ENCODE data around the gene SPHK2.
"Not testable (repeated sequence)": the region's sequence is repeated elsewhere in the genome, so short reads cannot be mapped to it uniquely, and the experiment has no call there.

Gene SPHK2

DNA sequence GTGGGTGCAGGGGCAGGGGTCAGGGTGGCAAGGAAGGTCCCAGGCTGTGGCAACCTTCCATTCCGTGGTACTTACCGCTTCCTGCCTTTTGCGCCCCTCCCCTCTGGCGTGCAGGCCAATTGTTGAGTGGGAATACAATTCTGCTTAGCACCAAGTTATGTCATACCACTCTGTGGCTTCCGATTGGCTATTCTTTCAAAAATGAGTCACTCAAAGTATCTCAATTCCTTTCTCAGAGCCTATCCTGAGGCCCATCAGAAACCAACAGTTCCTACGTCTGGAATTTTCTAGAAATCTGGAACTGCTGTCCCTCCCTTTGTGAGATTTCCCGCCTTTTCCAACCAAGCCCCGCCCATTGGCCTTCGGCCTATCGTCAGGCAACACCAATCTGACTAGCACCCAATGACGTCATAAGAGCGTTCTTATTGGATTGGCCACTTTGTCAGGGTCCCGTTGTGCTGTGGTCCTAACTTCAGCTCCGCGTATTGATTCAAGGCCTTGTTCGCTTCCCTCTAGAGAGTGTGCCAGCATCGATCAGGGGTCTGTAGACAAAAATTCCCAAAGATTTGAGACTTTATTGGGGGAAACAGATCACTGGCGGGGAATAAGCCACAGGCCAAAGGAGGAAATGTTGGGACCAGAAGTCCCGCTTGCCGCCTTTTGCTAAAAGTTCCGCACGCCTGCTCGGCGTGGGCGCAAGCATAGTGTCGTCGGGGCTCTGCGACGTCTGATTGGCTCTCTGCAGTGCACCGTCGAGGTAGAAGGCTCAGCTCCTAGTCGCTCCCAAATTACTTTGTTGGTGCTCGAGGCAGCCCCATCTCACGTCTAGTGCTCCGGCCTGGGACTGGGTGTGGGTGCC lies 41.8 kb downstream of the SPHK2 start:
- peak; percentile 59 for DNase-seq (ENCODE audit: low read depth)

GRCh38 chr19:48661711-48662090 lies 42.4 kb downstream of the SPHK2 start:
- DNase-seq (ENCODE audit: low read depth): no peak

DNA sequence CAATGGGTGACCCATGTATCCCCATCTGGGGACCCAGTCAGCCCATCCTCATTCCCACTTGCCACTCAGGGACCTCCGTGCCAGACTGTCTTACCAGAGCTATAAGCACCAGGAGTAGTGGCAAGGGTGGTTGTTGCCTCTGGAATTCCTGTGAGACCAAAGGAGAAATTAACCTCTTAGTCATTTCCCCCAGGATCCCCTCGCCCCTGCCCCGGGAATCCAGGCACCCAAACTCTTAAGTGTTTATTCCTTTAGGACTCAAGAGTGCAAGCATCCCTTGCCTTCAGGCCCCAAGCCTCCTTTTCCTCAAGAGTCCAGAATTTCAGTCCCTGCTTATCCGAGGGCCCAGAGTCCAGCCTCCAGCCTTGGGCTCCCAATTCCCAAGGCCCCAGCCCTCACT lies 44.4 kb downstream of the SPHK2 start:
- DNase-seq (ENCODE audit: low read depth): no peak

DNA sequence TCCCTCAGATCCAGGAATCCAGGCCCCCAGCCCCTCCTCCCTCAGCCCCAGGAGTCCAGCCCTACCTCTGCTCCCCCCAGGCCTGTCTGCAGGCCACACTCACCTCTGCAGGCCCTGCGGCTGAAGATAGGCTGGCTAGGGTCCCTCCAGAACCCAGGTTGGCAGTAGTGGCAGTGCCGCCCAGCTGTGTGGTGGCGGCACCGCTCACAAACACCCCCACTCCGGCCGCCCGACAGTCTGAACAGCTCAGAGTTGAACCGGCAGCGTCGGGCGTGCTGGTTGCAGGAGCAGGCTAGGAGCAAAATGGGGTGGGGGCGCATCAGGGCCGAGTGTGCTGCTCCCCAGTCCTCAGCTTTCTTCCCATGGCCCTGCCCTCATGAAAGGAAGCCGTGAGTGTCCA lies 45.2 kb downstream of the SPHK2 start:
- DNase-seq (ENCODE audit: low read depth): no peak

GRCh38 chr19:48665786-48666185 lies 46.5 kb downstream of the SPHK2 start:
- DNase-seq (ENCODE audit: low read depth): no peak

DNA sequence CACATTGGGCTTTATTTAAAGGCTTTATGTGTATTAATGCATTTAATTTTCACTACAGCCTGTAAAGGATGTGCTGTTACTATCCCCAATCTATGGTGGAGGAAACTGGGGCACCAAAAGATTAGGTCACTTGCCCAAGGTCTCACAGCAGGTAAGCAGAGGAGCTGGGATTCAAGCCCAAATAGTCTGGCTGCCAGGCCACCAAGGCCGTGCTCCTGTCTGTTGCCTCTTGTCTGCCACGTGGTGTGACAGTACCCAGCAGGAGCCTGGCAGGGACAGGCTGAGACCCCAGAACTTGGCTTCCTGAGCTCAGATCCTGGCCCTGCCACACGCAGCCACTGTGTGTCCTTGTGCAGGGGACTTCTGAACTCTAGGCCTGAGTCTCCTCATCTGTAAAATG lies 49.0 kb downstream of the SPHK2 start:
- DNase-seq (ENCODE audit: low read depth): no peak

GRCh38 chr19:48668761-48669160 lies 49.5 kb downstream of the SPHK2 start:
- no peak for DNase-seq (ENCODE audit: low read depth)

GRCh38 chr19:48669903-48670668 lies 50.8 kb downstream of the SPHK2 start:
- DNase-seq (ENCODE audit: low read depth): no peak

- no peak for DNase-seq (ENCODE audit: low read depth)
Measured at GRCh38 chr19:48670699-48671445, 51.6 kb downstream of the SPHK2 start.

- no peak for DNase-seq (ENCODE audit: low read depth)
Measured at GRCh38 chr19:48671446-48671995, 52.2 kb downstream of the SPHK2 start.

GRCh38 chr19:48672994-48673393 lies 53.7 kb downstream of the SPHK2 start, which contains the start of gene NTN5:
Gene NTN5, minus strand, starts transcription at chr19:48673017. Its CDS starts 2,031 bp downstream, at chr19:48670986.
- no peak for DNase-seq (ENCODE audit: low read depth)

DNA sequence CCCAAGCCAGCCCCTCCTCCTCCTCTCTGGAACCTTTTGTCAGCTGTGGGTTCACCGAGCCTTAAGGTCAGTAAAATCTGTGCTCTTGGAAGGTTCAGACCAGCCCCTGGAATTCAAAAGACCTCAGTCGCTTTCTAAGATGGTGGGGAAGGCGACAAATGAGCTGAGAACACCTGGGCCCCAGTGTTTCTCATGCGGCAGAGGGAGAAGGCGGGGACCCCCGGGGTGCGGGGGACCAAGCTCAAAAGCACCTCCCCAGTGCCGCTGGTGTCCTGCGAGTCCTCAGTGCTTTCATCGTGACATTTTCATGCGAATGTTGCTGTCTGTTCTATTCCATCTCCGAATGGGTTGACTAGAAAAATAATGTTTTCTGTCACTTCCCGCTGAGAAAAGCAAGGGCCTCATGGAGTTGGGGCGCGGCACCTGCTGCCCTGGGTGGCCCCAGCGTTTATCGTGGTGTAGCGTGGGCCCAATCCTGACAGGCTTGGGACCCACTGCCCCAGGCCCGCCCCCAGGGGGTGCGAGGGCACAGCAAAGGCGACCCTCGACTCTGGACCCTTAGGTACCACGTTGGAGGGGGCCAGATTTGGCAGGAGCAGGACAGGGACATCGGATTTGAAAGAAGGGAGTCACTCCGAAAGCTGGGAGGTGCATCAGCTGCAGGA lies 54.3 kb downstream of the SPHK2 start:
- no peak for DNase-seq (ENCODE audit: low read depth)

DNA sequence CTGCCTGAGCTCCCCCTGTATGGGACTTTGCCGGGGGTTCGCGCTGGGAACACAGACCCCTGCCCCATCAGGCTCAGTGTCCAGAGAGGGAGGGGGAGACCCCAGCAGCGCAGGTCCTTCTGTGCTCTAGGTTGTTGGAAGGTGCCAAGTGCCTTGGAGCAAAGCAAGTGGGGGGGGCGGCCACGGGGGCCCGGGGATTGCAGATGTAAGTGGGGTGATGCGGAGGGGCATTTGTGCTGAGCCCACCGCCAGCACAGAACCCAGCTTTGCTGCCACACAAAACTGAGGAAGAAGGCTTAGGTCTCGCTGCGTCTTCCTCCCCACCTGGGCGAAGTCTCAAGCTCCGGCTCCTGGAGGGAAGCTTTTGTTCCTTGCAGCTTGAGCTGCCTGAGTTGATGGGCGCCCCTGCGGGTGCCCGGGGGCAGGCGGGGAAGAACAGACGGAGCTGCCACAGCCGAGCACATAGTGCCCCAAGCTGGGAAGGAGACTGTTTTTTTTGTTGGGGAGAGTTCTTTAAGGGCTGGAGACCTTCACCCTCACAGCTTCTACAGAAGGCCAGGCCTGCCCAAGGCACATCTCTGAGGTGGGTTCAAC lies 55.0 kb downstream of the SPHK2 start:
- DNase-seq (ENCODE audit: low read depth): no peak

DNA sequence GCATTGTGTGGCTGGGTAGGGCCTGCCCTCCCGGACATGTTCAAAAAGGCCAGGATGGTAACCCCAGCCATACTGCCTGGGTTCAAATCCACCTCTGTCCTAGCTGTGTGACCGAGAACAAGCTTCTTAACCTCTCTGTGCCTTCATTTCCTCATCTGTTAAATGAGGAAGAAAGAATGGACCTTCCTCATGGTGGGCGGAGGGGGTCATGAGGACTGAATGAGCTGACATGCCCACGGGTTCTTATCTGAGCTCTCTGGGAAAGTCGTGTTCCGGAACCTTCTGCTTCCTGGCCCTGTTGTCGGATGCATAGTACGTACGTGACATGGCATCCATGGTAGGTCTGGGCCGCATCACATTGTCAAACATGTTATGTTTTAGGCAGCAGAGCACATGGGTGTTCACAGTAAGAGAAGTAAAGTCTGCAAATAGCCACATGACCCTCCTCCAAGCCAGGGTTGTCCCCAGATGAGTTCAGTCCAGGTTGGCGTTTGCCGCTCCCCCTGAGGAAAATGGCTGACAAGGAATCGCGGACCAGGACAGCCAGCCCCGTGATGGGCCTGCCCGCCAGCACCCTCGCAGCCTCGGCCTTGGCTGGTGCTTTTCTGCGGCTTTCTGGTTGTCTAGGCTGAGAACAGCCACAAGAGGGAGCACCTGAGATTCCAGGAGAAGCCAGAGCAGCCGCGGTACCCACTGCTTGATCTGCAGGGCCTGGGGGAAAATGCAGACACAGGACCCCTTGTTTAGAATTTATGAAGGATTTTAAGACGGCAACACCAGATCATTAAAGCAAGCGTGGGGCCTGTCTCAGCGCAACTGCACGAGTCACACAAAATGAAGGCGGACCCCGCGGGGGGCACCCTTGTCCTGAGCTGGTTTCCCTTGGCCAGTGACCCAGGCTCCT lies 55.9 kb downstream of the SPHK2 start:
- peak; percentile 19 for DNase-seq (ENCODE audit: low read depth)

GRCh38 chr19:48676487-48676886 lies 57.2 kb downstream of the SPHK2 start:
- no peak for DNase-seq (ENCODE audit: low read depth)

DNA sequence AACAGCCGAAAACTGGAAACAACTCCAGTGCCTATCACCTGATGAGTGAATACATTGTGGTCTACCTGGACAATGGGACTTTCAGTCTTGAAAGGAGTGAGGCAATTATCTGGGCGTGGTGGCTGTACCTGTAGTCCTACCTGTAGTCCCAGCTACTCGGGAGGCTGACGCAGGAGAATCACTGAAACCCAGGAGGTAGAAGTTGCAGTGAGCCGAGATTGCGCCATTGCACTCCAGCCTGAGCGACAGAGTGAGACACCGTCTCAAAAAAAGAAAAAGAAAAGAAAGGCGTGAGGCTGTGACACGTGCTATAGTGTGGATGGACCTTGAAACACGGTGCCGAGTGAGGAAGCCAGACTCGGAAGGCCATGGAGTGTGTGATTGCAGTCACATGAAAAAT lies 57.6 kb downstream of the SPHK2 start:
- DNase-seq (ENCODE audit: low read depth): no peak

DNA sequence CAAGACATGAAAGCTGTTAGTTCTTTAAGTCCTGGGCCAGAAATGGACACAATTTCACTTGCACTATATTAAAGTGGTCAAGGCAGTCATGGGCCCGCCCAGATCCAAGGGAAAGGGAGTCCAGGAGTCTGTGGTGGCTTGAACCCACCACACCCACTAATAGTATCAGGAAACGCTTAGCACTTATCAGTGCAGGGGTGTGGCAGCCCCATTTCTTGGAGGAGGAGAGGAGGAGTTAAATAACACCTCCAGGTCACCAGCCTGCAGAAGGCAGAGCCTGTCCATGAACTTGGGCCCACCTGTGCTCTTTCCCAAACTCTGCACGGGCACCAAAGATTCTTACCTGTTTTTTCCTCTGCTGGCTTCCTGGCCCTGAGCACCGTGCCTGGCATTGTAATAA lies 58.9 kb downstream of the SPHK2 start:
- DNase-seq (ENCODE audit: low read depth): no peak

- DNase-seq (ENCODE audit: low read depth): not testable (repeated sequence)
Measured at GRCh38 chr19:48680006-48680405, 60.7 kb downstream of the SPHK2 start.

All from stimulated activated CD8-positive, alpha-beta memory T cell treated with anti-CD3 and anti-CD28 coated beads, Interleukin-15, amount 100 ng/mL, for 24 hours (primary cell).